A673 (cell line): ENCODE results near the gene SLC35E3.
"Not testable (repeated sequence)": the region's sequence is repeated elsewhere in the genome, so short reads cannot be mapped to it uniquely, and the experiment has no call there.

Experiments
- EZH2 ChIP-seq: fragments of 200-600 bp; sonication (generic); IDR thresholded peaks from 2 replicates; pipeline ENCODE4 v1.6.1; 2017; ENCODE audit warnings: borderline replicate concordance, low read depth, mild to moderate bottlenecking, mixed read lengths, antibody characterized with exemption, low read length; ENCODE audit not compliant: poor library complexity, severe bottlenecking
- TF ChIP-seq, protein P1 (sequence below): fragments of 300-800, 200-600 bp; sonication (generic); conservative IDR thresholded peaks from 2 replicates; pipeline ENCODE4 v1.5.1; 2017; ENCODE audit warnings: low read depth, mild to moderate bottlenecking, antibody characterized with exemption, low read length, moderate library complexity, mixed read lengths

GRCh38 chr12:68802911-68803651, 57.1 kb downstream of the SLC35E3 start:
- TF ChIP-seq, protein P1, sequence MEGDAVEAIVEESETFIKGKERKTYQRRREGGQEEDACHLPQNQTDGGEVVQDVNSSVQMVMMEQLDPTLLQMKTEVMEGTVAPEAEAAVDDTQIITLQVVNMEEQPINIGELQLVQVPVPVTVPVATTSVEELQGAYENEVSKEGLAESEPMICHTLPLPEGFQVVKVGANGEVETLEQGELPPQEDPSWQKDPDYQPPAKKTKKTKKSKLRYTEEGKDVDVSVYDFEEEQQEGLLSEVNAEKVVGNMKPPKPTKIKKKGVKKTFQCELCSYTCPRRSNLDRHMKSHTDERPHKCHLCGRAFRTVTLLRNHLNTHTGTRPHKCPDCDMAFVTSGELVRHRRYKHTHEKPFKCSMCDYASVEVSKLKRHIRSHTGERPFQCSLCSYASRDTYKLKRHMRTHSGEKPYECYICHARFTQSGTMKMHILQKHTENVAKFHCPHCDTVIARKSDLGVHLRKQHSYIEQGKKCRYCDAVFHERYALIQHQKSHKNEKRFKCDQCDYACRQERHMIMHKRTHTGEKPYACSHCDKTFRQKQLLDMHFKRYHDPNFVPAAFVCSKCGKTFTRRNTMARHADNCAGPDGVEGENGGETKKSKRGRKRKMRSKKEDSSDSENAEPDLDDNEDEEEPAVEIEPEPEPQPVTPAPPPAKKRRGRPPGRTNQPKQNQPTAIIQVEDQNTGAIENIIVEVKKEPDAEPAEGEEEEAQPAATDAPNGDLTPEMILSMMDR, result not testable (repeated sequence)
- not testable (repeated sequence) for TF ChIP-seq EZH2
